Neural progenitor cell (in vitro differentiated cells): Measurements from ENCODE around the gene IFNLR1. TPM values are rescaled to one million over a fixed set of nuclear protein-coding genes. Genes with fewer than 3 reads are reported as not detected.

Experiments used
- DNase-seq: peaks from one replicate; pipeline ENCODE4 v3.0.0-alpha.2; 2016; ENCODE audit warnings: low spot score
- H2AFZ ChIP-seq: fragments of 200-600 bp; sonication (generic); replicated peaks from 2 replicates; pipeline ENCODE4 v1.6.1; 2016; ENCODE audit warnings: antibody characterized with exemption
- H3F3A ChIP-seq: fragments of 200-600 bp; sonication (generic); 2 replicates; pipeline ENCODE4 v1.6.1; 2016; ENCODE audit warnings: antibody characterized with exemption, low read depth
- H3K27ac ChIP-seq: fragments of 200-600 bp; sonication (generic); 2 replicates; pipeline ENCODE4 v1.5.1; 2016; ENCODE audit warnings: mild to moderate bottlenecking
- H3K27me3 ChIP-seq: fragments of 200-600 bp; sonication (generic); 2 replicates; pipeline ENCODE4 v1.6.1; 2016; ENCODE audit warnings: mild to moderate bottlenecking, moderate library complexity
- H3K36me3 ChIP-seq: fragments of 200-600 bp; sonication (generic); 2 replicates; pipeline ENCODE4 v1.5.1; 2016
- H3K4me1 ChIP-seq: fragments of 200-600 bp; sonication (generic); 2 replicates; pipeline ENCODE4 v1.6.1; 2016; ENCODE audit warnings: mixed run types
- H3K4me2 ChIP-seq: fragments of 200-600 bp; sonication (generic); 2 replicates; pipeline ENCODE4 v1.6.1; 2016
- H3K4me3 ChIP-seq: fragments of 200-600 bp; sonication (generic); 2 replicates; pipeline ENCODE4 v1.5.1; 2016
- H3K79me2 ChIP-seq: fragments of 200-600 bp; sonication (generic); 2 replicates; pipeline ENCODE4 v1.6.1; 2016; ENCODE audit warnings: low read depth
- H3K9ac ChIP-seq: fragments of 200-600 bp; sonication (generic); 2 replicates; pipeline ENCODE4 v1.6.1; 2016
- H3K9me3 ChIP-seq: fragments of 200-600 bp; sonication (generic); 2 replicates; pipeline ENCODE4 v1.5.1; 2016; ENCODE audit warnings: low read depth
- H4K20me1 ChIP-seq: fragments of 200-600 bp; sonication (generic); 2 replicates; pipeline ENCODE4 v1.6.1; 2016; ENCODE audit warnings: low read depth
- H3K27ac Mint-ChIP-seq: 3 replicates; pipeline ENCODE4 v1.8.0; 2021; ENCODE audit warnings: mixed read lengths
- H3K27me3 Mint-ChIP-seq: 2 replicates; pipeline ENCODE4 v1.8.0; 2022; ENCODE audit warnings: low read depth, mild to moderate bottlenecking, inconsistent platforms, moderate library complexity, mixed read lengths; ENCODE audit not compliant: insufficient read depth
- H3K36me3 Mint-ChIP-seq: 3 replicates; pipeline ENCODE4 v1.8.0; 2021; ENCODE audit warnings: mixed read lengths
- H3K4me1 Mint-ChIP-seq: 3 replicates; pipeline ENCODE4 v1.8.0; 2021; ENCODE audit warnings: mixed read lengths
- H3K4me3 Mint-ChIP-seq: 3 replicates; pipeline ENCODE4 v1.8.0; 2021; ENCODE audit warnings: mild to moderate bottlenecking, moderate library complexity, mixed read lengths
- H3K9me3 Mint-ChIP-seq: 3 replicates; pipeline ENCODE4 v1.8.0; 2020; ENCODE audit warnings: mixed read lengths
- EZH2 ChIP-seq: fragments of 200-600 bp; sonication (generic); IDR thresholded peaks from 2 replicates; pipeline ENCODE4 v1.6.1; 2017; ENCODE audit warnings: antibody characterized with exemption, mild to moderate bottlenecking, moderate library complexity
- EZH2phosphoT487 ChIP-seq: fragments of 200-600 bp; sonication (generic); IDR thresholded peaks from 2 replicates; pipeline ENCODE4 v1.6.1; 2017; ENCODE audit warnings: antibody characterized with exemption
- total RNA-seq: library from RNA; depleted of rRNA; stranded (reverse); fragments of >200 nt; gene quantifications from 2 replicates; pipeline ENCODE4 v1.2.3, GENCODE V29; 2015; ENCODE audit warnings: low replicate concordance
- TF ChIP-seq, protein P1 (sequence below): fragments of 200-600 bp; sonication (generic); IDR thresholded peaks from 2 replicates; pipeline ENCODE4 v1.5.1; 2017; ENCODE audit warnings: antibody characterized with exemption, mild to moderate bottlenecking

The IFNLR1 gene
- total RNA-seq, 1 donor from 2014 or later: 3.3 TPM

- H3K36me3 Mint-ChIP-seq: no peaks in the 10 kb centered on the region
- Histone ChIP-seq H3F3A (no peaks in the 10 kb centered on the region), H3K9me3 (no peaks in the 10 kb centered on the region), H2AFZ (no peak overlapping the region), H3K27ac (no peak overlapping the region), H3K4me2 (no peak overlapping the region), H3K79me2 (no peaks in the 10 kb centered on the region), H3K36me3 (no peaks in the 10 kb centered on the region), H3K9ac (no peak overlapping the region), H3K4me1 (peaks cover 6% of the 10 kb centered on the region), H4K20me1 (no peaks in the 10 kb centered on the region), H3K27me3 (no peaks in the 10 kb centered on the region), H3K4me3 (no peak overlapping the region)
- H3K4me3 Mint-ChIP-seq: no peak overlapping the region
- H3K4me1 Mint-ChIP-seq: peaks cover 11% of the 10 kb centered on the region
- H3K27ac Mint-ChIP-seq: no peak overlapping the region
- peaks cover 2% of the 10 kb centered on the region for H3K27me3 Mint-ChIP-seq
- DNase-seq: no peak
- TF ChIP-seq, protein P1, sequence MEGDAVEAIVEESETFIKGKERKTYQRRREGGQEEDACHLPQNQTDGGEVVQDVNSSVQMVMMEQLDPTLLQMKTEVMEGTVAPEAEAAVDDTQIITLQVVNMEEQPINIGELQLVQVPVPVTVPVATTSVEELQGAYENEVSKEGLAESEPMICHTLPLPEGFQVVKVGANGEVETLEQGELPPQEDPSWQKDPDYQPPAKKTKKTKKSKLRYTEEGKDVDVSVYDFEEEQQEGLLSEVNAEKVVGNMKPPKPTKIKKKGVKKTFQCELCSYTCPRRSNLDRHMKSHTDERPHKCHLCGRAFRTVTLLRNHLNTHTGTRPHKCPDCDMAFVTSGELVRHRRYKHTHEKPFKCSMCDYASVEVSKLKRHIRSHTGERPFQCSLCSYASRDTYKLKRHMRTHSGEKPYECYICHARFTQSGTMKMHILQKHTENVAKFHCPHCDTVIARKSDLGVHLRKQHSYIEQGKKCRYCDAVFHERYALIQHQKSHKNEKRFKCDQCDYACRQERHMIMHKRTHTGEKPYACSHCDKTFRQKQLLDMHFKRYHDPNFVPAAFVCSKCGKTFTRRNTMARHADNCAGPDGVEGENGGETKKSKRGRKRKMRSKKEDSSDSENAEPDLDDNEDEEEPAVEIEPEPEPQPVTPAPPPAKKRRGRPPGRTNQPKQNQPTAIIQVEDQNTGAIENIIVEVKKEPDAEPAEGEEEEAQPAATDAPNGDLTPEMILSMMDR: no peak
- TF ChIP-seq EZH2phosphoT487 (no peak), EZH2 (no peak)
- H3K9me3 Mint-ChIP-seq: no peaks in the 10 kb centered on the region
Observed at GRCh38 chr1:24231701-24232100, 44.6 kb upstream of the IFNLR1 start.

GRCh38 chr1:24228311-24228710 is 41.2 kb upstream of the IFNLR1 start:
- Histone ChIP-seq H3K36me3 (no peaks in the 10 kb centered on the region), H3K27ac (no peak overlapping the region), H3K4me2 (no peak overlapping the region), H3K9me3 (no peaks in the 10 kb centered on the region), H3K79me2 (no peaks in the 10 kb centered on the region), H2AFZ (no peak overlapping the region), H3K27me3 (no peaks in the 10 kb centered on the region), H3F3A (no peaks in the 10 kb centered on the region), H3K4me1 (no peaks in the 10 kb centered on the region), H3K4me3 (no peak overlapping the region), H3K9ac (no peak overlapping the region), H4K20me1 (no peaks in the 10 kb centered on the region)
- H3K27me3 Mint-ChIP-seq: peaks cover 2% of the 10 kb centered on the region
- no peak overlapping the region for H3K4me3 Mint-ChIP-seq
- H3K36me3 Mint-ChIP-seq: no peaks in the 10 kb centered on the region
- no peaks in the 10 kb centered on the region for H3K9me3 Mint-ChIP-seq
- H3K4me1 Mint-ChIP-seq: no peaks in the 10 kb centered on the region
- no peak overlapping the region for H3K27ac Mint-ChIP-seq
- TF ChIP-seq, protein P1: no peak
- TF ChIP-seq EZH2: no peak
- no peak for TF ChIP-seq EZH2phosphoT487
- no peak for DNase-seq

- Histone ChIP-seq H3K4me3 (no peak overlapping the region), H3K4me1 (no peaks in the 10 kb centered on the region), H3K27ac (no peak overlapping the region), H3F3A (no peaks in the 10 kb centered on the region), H3K79me2 (no peaks in the 10 kb centered on the region), H2AFZ (no peak overlapping the region), H3K9me3 (no peaks in the 10 kb centered on the region), H3K9ac (no peak overlapping the region), H4K20me1 (no peaks in the 10 kb centered on the region), H3K27me3 (no peaks in the 10 kb centered on the region), H3K4me2 (no peak overlapping the region), H3K36me3 (no peaks in the 10 kb centered on the region)
- H3K36me3 Mint-ChIP-seq: no peaks in the 10 kb centered on the region
- TF ChIP-seq EZH2: no peak
- H3K4me1 Mint-ChIP-seq: no peaks in the 10 kb centered on the region
- H3K27ac Mint-ChIP-seq: no peak overlapping the region
- peaks cover 2% of the 10 kb centered on the region for H3K27me3 Mint-ChIP-seq
- H3K4me3 Mint-ChIP-seq: no peak overlapping the region
- no peaks in the 10 kb centered on the region for H3K9me3 Mint-ChIP-seq
- DNase-seq: no peak
Observed at GRCh38 chr1:24226749-24227148, 39.7 kb upstream of the IFNLR1 start.

DNA sequence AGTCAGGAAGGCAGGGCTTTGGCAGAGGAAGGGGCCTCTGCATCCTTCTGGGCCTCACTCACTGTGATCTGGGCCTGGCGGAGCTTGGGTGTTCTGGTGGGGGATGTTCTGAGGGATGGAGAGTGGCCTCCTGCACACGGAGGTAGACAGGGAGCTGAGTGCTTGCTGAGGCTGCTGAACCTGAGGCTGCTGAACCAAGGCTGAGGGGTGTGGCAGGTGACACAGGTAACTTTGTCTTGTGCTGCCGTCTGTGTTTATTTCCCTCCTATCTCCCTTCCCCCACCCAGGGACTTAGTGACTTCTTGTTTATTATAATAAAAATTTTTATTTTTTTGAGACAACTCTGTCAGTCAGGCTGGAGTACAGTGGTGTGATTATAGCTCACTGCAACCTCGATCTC is 37.7 kb upstream of the IFNLR1 start:
- Mint-ChIP-seq H3K27me3 (peaks cover 3% of the 10 kb centered on the region), H3K27ac (no peak overlapping the region), H3K4me3 (no peak overlapping the region), H3K4me1 (no peaks in the 10 kb centered on the region), H3K36me3 (no peaks in the 10 kb centered on the region), H3K9me3 (no peaks in the 10 kb centered on the region)
- Histone ChIP-seq H3K79me2 (no peaks in the 10 kb centered on the region), H2AFZ (no peak overlapping the region), H3F3A (no peaks in the 10 kb centered on the region), H3K36me3 (no peaks in the 10 kb centered on the region), H3K27ac (no peak overlapping the region), H3K4me2 (no peak overlapping the region), H4K20me1 (no peaks in the 10 kb centered on the region), H3K4me3 (no peak overlapping the region), H3K4me1 (no peaks in the 10 kb centered on the region), H3K9me3 (no peaks in the 10 kb centered on the region), H3K27me3 (no peaks in the 10 kb centered on the region), H3K9ac (no peak overlapping the region)
- DNase-seq: no peak
- no peak for TF ChIP-seq EZH2
- TF ChIP-seq EZH2phosphoT487: no peak
- TF ChIP-seq, protein P1: no peak
